ENCODE data around the gene CFTR.

- TF ChIP-seq CTCF (IDR thresholded peaks at IDR 0.05; ENCODE audit: control extremely low read depth in 1 of 3, insufficient read depth in 1 of 3, low read depth in 1 of 3, low read length in 3 of 3) (no peak), USF2 (IDR thresholded peaks at IDR 0.05; ENCODE audit: low read length) (no peak)
Measured at GRCh38 chr7:117705630-117706029, 225.8 kb downstream of the CFTR start.
